GM18909 (cell line): ENCODE results near the gene RASA3.
"Not testable (repeated sequence)": the region's sequence is repeated elsewhere in the genome, so short reads cannot be mapped to it uniquely, and the experiment has no call there.

Experiments used
- ATAC-seq: cut with Tn5 transposase; IDR thresholded peaks from one replicate; pipeline ENCODE4 v1.9.1; 2021; ENCODE audit warnings: mild to moderate bottlenecking; ENCODE audit not compliant: unreplicated experiment, poor library complexity

RASA3 gene

GRCh38 chr13:114103801-114104654, 28.4 kb downstream of the RASA3 start:
- no peak for ATAC-seq

GRCh38 chr13:114103289-114103621, 29.2 kb downstream of the RASA3 start:
- ATAC-seq, result not testable (repeated sequence)

- ATAC-seq, result no peak
Observed at GRCh38 chr13:114102521-114103288, 29.7 kb downstream of the RASA3 start.

- no peak for ATAC-seq
Observed at GRCh38 chr13:114102131-114102520, 30.3 kb downstream of the RASA3 start.

GRCh38 chr13:114101358-114102130, 30.9 kb downstream of the RASA3 start:
- ATAC-seq, result no peak

- no peak for ATAC-seq
Observed at GRCh38 chr13:114100446-114101357, 31.7 kb downstream of the RASA3 start.

GRCh38 chr13:114099918-114100445, 32.4 kb downstream of the RASA3 start:
- no peak for ATAC-seq

GRCh38 chr13:114099191-114099590, 33.2 kb downstream of the RASA3 start:
- no peak for ATAC-seq

GRCh38 chr13:114098689-114099056, 33.8 kb downstream of the RASA3 start:
- not testable (repeated sequence) for ATAC-seq

GRCh38 chr13:114097893-114098688, 34.3 kb downstream of the RASA3 start:
- ATAC-seq, result no peak

- ATAC-seq, result no peak
Observed at GRCh38 chr13:114097212-114097892, 35.1 kb downstream of the RASA3 start.

GRCh38 chr13:114096811-114097211, 35.6 kb downstream of the RASA3 start:
- ATAC-seq, result no peak

- ATAC-seq, result no peak
Observed at GRCh38 chr13:114096031-114096485, 36.4 kb downstream of the RASA3 start.

- no peak for ATAC-seq
Observed at GRCh38 chr13:114095486-114095885, 36.9 kb downstream of the RASA3 start.

GRCh38 chr13:114093118-114093517, 39.3 kb downstream of the RASA3 start:
- ATAC-seq, result no peak

- ATAC-seq, result no peak
Observed at GRCh38 chr13:114092468-114092867, 40.0 kb downstream of the RASA3 start.

GRCh38 chr13:114090476-114090875, 41.9 kb downstream of the RASA3 start:
- no peak for ATAC-seq

- no peak for ATAC-seq
Observed at GRCh38 chr13:114089751-114090400, 42.5 kb downstream of the RASA3 start.
